Measurements from ENCODE around the gene GALNT13.

GALNT13 gene

GRCh38 chr2:153871231-153872221 is at the start of gene GALNT13:
Gene GALNT13, plus strand, starts transcription at chr2:153871922.
- no peak for DNase-seq (ENCODE audit: extremely low read depth in 1 of 2, low read depth in 1 of 2)

- no peak for DNase-seq (ENCODE audit: extremely low read depth in 1 of 2, low read depth in 1 of 2)
These were observed 47.8 kb upstream of the GALNT13 start for GRCh38 chr2:153823880-153824279.

GRCh38 chr2:153828335-153828734 is 43.4 kb upstream of the GALNT13 start:
- no peak for DNase-seq (ENCODE audit: extremely low read depth in 1 of 2, low read depth in 1 of 2)

- no peak for DNase-seq (ENCODE audit: extremely low read depth in 1 of 2, low read depth in 1 of 2)
These were observed 37.1 kb upstream of the GALNT13 start for GRCh38 chr2:153834662-153835061.

GRCh38 chr2:153858250-153858649 is 13.5 kb upstream of the GALNT13 start:
- no peak for DNase-seq (ENCODE audit: extremely low read depth in 1 of 2, low read depth in 1 of 2)

GRCh38 chr2:153864022-153864421 is 7.7 kb upstream of the GALNT13 start:
- no peak for DNase-seq (ENCODE audit: extremely low read depth in 1 of 2, low read depth in 1 of 2)

- no peak for DNase-seq (ENCODE audit: extremely low read depth in 1 of 2, low read depth in 1 of 2)
These were observed 5.1 kb upstream of the GALNT13 start for GRCh38 chr2:153866595-153866994.

- no peak for DNase-seq (ENCODE audit: extremely low read depth in 1 of 2, low read depth in 1 of 2)
These were observed 1.4 kb upstream of the GALNT13 start for GRCh38 chr2:153870308-153870707.

GRCh38 chr2:153872311-153873051 is 759 bp downstream of the GALNT13 start:
- DNase-seq (ENCODE audit: extremely low read depth in 1 of 2, low read depth in 1 of 2), result no peak

GRCh38 chr2:153873052-153874048 is 1.6 kb downstream of the GALNT13 start:
- no peak for DNase-seq (ENCODE audit: extremely low read depth in 1 of 2, low read depth in 1 of 2)

- no peak for DNase-seq (ENCODE audit: extremely low read depth in 1 of 2, low read depth in 1 of 2)
These were observed 4.2 kb downstream of the GALNT13 start for GRCh38 chr2:153875801-153876466.

GRCh38 chr2:153880926-153881325 is 9.2 kb downstream of the GALNT13 start:
- no peak for DNase-seq (ENCODE audit: extremely low read depth in 1 of 2, low read depth in 1 of 2)

GRCh38 chr2:153886833-153887232 is 15.1 kb downstream of the GALNT13 start:
- DNase-seq (ENCODE audit: extremely low read depth in 1 of 2, low read depth in 1 of 2), result no peak

- no peak for DNase-seq (ENCODE audit: extremely low read depth in 1 of 2, low read depth in 1 of 2)
These were observed 18.9 kb downstream of the GALNT13 start for GRCh38 chr2:153890576-153890975.

- no peak for DNase-seq (ENCODE audit: extremely low read depth in 1 of 2, low read depth in 1 of 2)
These were observed 19.3 kb downstream of the GALNT13 start for GRCh38 chr2:153891051-153891450.

GRCh38 chr2:153912798-153913396 is 41.2 kb downstream of the GALNT13 start:
- no peak for DNase-seq (ENCODE audit: extremely low read depth in 1 of 2, low read depth in 1 of 2)

GRCh38 chr2:153917570-153917969 is 45.8 kb downstream of the GALNT13 start:
- no peak for DNase-seq (ENCODE audit: extremely low read depth in 1 of 2, low read depth in 1 of 2)

- no peak for DNase-seq (ENCODE audit: extremely low read depth in 1 of 2, low read depth in 1 of 2)
These were observed 63.8 kb downstream of the GALNT13 start for GRCh38 chr2:153935511-153935910.

- no peak for DNase-seq (ENCODE audit: extremely low read depth in 1 of 2, low read depth in 1 of 2)
These were observed 67.5 kb downstream of the GALNT13 start for GRCh38 chr2:153939124-153939796.
